Mesenchymal stem cell (in vitro differentiated cells and primary cell): ENCODE results near the gene NPBWR2.

Experiments used
- DNase-seq: peaks from one replicate; pipeline ENCODE4 v3.0.0-alpha.2; 2013
- H2AFZ ChIP-seq: one replicate; pipeline ENCODE4 v1.6.1; 2013; ENCODE audit warnings: low read depth, mild to moderate bottlenecking, control low read depth, inconsistent platforms, low read length, moderate library complexity
- H2AK5ac ChIP-seq: 2 replicates; pipeline ENCODE4 v1.6.1; 2013; ENCODE audit warnings: low read length, moderate library complexity, mild to moderate bottlenecking, inconsistent platforms; ENCODE audit not compliant: severe bottlenecking
- H2BK120ac ChIP-seq: one replicate; pipeline ENCODE4 v1.6.1; 2013; ENCODE audit warnings: low read depth, mild to moderate bottlenecking, inconsistent platforms, low read length, moderate library complexity
- H2BK12ac ChIP-seq, 2 experiments: one replicate each; pipeline ENCODE4 v1.6.1; 2013; ENCODE audit warnings: inconsistent platforms in 2 of 2, low read length in 2 of 2, mild to moderate bottlenecking in 2 of 2, moderate library complexity in 2 of 2, control low read depth in 1 of 2
- H2BK15ac ChIP-seq: one replicate; pipeline ENCODE4 v1.6.1; 2013; ENCODE audit warnings: mild to moderate bottlenecking, low read depth, inconsistent platforms; ENCODE audit not compliant: poor library complexity, severe bottlenecking
- H2BK5ac ChIP-seq: 2 replicates; pipeline ENCODE4 v1.6.1; 2013; ENCODE audit warnings: low read depth, mild to moderate bottlenecking, low read length, control low read depth, inconsistent platforms; ENCODE audit not compliant: poor library complexity, severe bottlenecking
- H3K14ac ChIP-seq, 2 experiments: one replicate each; pipeline ENCODE4 v1.6.1; 2013; ENCODE audit warnings: inconsistent platforms in 2 of 2, low read length in 2 of 2, control low read depth in 1 of 2, mild to moderate bottlenecking in 1 of 2, moderate library complexity in 1 of 2
- H3K18ac ChIP-seq, 2 experiments: one replicate each; pipeline ENCODE4 v1.6.1; 2013; ENCODE audit warnings: inconsistent platforms in 2 of 2, low read length in 2 of 2, control low read depth in 1 of 2, low read depth in 1 of 2, mild to moderate bottlenecking in 1 of 2
- H3K23ac ChIP-seq, 2 experiments: one replicate each; pipeline ENCODE4 v1.6.1; 2013; ENCODE audit warnings: inconsistent platforms in 2 of 2, low read length in 2 of 2, mild to moderate bottlenecking in 2 of 2, moderate library complexity in 2 of 2, control low read depth in 1 of 2
- H3K27ac ChIP-seq: 2 replicates; pipeline ENCODE4 v1.5.1; 2013; ENCODE audit warnings: mild to moderate bottlenecking, moderate library complexity, low read length, control low read depth, inconsistent platforms; ENCODE audit not compliant: poor library complexity, severe bottlenecking
- H3K27me3 ChIP-seq, 2 experiments: 2 replicates each; pipeline versions ENCODE4 v1.6.1 to v1.7.0; 2013; ENCODE audit warnings: low read length in 2 of 2, mild to moderate bottlenecking in 2 of 2, moderate library complexity in 2 of 2, control low read depth in 1 of 2, inconsistent platforms in 1 of 2; ENCODE audit not compliant: control insufficient read depth in 1 of 2, insufficient read depth in 1 of 2
- H3K36me3 ChIP-seq, 2 experiments: 2 replicates each; pipeline versions ENCODE4 v1.6.1 to v1.7.0; 2013; ENCODE audit warnings: low read length in 2 of 2, control low read depth in 1 of 2, inconsistent platforms in 1 of 2, low read depth in 1 of 2, mild to moderate bottlenecking in 1 of 2; ENCODE audit not compliant: insufficient read depth in 2 of 2, control insufficient read depth in 1 of 2
- H3K4ac ChIP-seq, 2 experiments: one replicate each; pipeline ENCODE4 v1.6.1; 2013; ENCODE audit warnings: inconsistent platforms in 2 of 2, low read length in 2 of 2, mild to moderate bottlenecking in 2 of 2, moderate library complexity in 2 of 2, control low read depth in 1 of 2, low read depth in 1 of 2
- H3K4me1 ChIP-seq: 2 replicates; pipeline ENCODE4 v1.6.1; 2013; ENCODE audit warnings: low read depth, low read length, control low read depth; ENCODE audit not compliant: control insufficient read depth, insufficient read depth
- H3K4me2 ChIP-seq: 2 replicates; pipeline ENCODE4 v1.6.1; 2013; ENCODE audit warnings: low read length, mild to moderate bottlenecking, inconsistent platforms; ENCODE audit not compliant: poor library complexity, severe bottlenecking
- H3K4me3 ChIP-seq, 2 experiments: 2 replicates each; pipeline versions ENCODE4 v1.5.1 to v1.7.0; 2013; ENCODE audit warnings: low read length in 2 of 2, mild to moderate bottlenecking in 2 of 2, control low read depth in 1 of 2, low read depth in 1 of 2; ENCODE audit not compliant: insufficient read depth in 1 of 2
- H3K79me1 ChIP-seq: replicated peaks from 2 replicates; pipeline ENCODE4 v1.6.1; 2013; ENCODE audit warnings: mild to moderate bottlenecking, control low read depth, low read length, inconsistent platforms; ENCODE audit not compliant: poor library complexity, severe bottlenecking
- H3K9ac ChIP-seq: 2 replicates; pipeline ENCODE4 v1.7.0; 2013; ENCODE audit warnings: mild to moderate bottlenecking, low read length, moderate library complexity
- H3K9me3 ChIP-seq: 2 replicates; pipeline ENCODE4 v1.7.0; 2013; ENCODE audit warnings: mild to moderate bottlenecking, low read length; ENCODE audit not compliant: control insufficient read depth
- H4K8ac ChIP-seq: one replicate; pipeline ENCODE4 v1.6.1; 2013; ENCODE audit warnings: inconsistent platforms, mild to moderate bottlenecking, low read length, moderate library complexity
- H4K91ac ChIP-seq: one replicate; pipeline ENCODE4 v1.6.1; 2013; ENCODE audit warnings: mild to moderate bottlenecking, low read length, inconsistent platforms
- WGBS: methylation state at CpG from one replicate; pipeline ENCODE4 v1.1.7; 2013; ENCODE audit warnings: mixed read lengths; 5-methylcytosine and 5-hydroxymethylcytosine counted together

NPBWR2 gene

GRCh38 chr20:64099880-64100565 lies 7.3 kb downstream of the NPBWR2 start:
- no peak overlapping the region for H3K23ac ChIP-seq
- DNase-seq = no peak

GRCh38 chr20:64099086-64099786 lies 8.1 kb downstream of the NPBWR2 start:
- H3K36me3 ChIP-seq = peaks cover 0 to 10% of the 10 kb centered on the region in 2 experiments
- H3K4me1 ChIP-seq = peaks cover 18% of the 10 kb centered on the region
- no peak overlapping the region for H2AFZ ChIP-seq
- H3K27ac ChIP-seq = no peak overlapping the region
- H3K27me3 ChIP-seq = peaks cover 47 to 49% of the 10 kb centered on the region in 2 experiments
- H3K18ac ChIP-seq = no peak overlapping the region
- H4K8ac ChIP-seq = no peak overlapping the region
- no peak overlapping the region for H2BK12ac ChIP-seq
- no peak overlapping the region for H3K9ac ChIP-seq
- no peak overlapping the region for H2BK15ac ChIP-seq
- H3K4ac ChIP-seq = no peak overlapping the region
- H3K9me3 ChIP-seq = no peaks in the 10 kb centered on the region
- H3K14ac ChIP-seq = no peak overlapping the region
- no peak overlapping the region for H3K4me2 ChIP-seq
- H3K23ac ChIP-seq = no peak overlapping the region
- 87% methylated on average over 20 of the region's 21 CpGs for WGBS
- no peak for DNase-seq
- no peak overlapping the region for H2AK5ac ChIP-seq
- no peak overlapping the region for H2BK5ac ChIP-seq
- no peak overlapping the region for H2BK120ac ChIP-seq
- no peaks in the 10 kb centered on the region for H3K79me1 ChIP-seq
- H3K4me3 ChIP-seq = no peak overlapping the region
- H4K91ac ChIP-seq = no peak overlapping the region

More at GRCh38 chr20:64099880-64100565, 7.3 kb downstream of the NPBWR2 start:
- no peak overlapping the region for H3K4ac ChIP-seq
- no peak overlapping the region for H2BK15ac ChIP-seq
- no peak overlapping the region for H4K8ac ChIP-seq
- peaks cover 0 to 10% of the 10 kb centered on the region in 2 experiments for H3K36me3 ChIP-seq
- no peak overlapping the region for H3K4me3 ChIP-seq
- no peak overlapping the region for H3K4me2 ChIP-seq
- no peak overlapping the region for H4K91ac ChIP-seq
- H3K4me1 ChIP-seq = peaks cover 21% of the 10 kb centered on the region
- peaks cover 47 to 51% of the 10 kb centered on the region in 2 experiments for H3K27me3 ChIP-seq
- H2BK120ac ChIP-seq = no peak overlapping the region
- no peak overlapping the region for H3K27ac ChIP-seq
- H2AK5ac ChIP-seq = no peak overlapping the region
- 70% methylated on average over 14 of the region's 14 CpGs for WGBS
- H2AFZ ChIP-seq = no peak overlapping the region
- no peaks in the 10 kb centered on the region for H3K79me1 ChIP-seq
- no peak overlapping the region for H3K18ac ChIP-seq
- H2BK12ac ChIP-seq = no peak overlapping the region
- no peak overlapping the region for H3K14ac ChIP-seq
- no peak overlapping the region for H3K9ac ChIP-seq
- no peak overlapping the region for H2BK5ac ChIP-seq
- H3K9me3 ChIP-seq = no peaks in the 10 kb centered on the region

DNA sequence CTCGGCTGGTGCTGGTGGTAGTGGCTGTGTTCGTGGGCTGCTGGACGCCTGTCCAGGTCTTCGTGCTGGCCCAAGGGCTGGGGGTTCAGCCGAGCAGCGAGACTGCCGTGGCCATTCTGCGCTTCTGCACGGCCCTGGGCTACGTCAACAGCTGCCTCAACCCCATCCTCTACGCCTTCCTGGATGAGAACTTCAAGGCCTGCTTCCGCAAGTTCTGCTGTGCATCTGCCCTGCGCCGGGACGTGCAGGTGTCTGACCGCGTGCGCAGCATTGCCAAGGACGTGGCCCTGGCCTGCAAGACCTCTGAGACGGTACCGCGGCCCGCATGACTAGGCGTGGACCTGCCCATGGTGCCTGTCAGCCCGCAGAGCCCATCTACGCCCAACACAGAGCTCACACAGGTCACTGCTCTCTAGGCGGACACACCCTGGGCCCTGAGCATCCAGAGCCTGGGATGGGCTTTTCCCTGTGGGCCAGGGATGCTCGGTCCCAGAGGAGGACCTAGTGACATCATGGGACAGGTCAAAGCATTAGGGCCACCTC lies 8.8 kb downstream of the NPBWR2 start:
- H3K18ac ChIP-seq = no peak overlapping the region
- 89% methylated on average over 28 of the region's 28 CpGs for WGBS
- DNase-seq = no peak
- H3K4me2 ChIP-seq = no peak overlapping the region
- no peak overlapping the region for H2BK120ac ChIP-seq
- H3K36me3 ChIP-seq = peaks cover 0 to 10% of the 10 kb centered on the region in 2 experiments
- no peaks in the 10 kb centered on the region for H3K9me3 ChIP-seq
- H2AFZ ChIP-seq = no peak overlapping the region
- no peak overlapping the region for H4K8ac ChIP-seq
- peaks cover 40 to 42% of the 10 kb centered on the region in 2 experiments for H3K27me3 ChIP-seq
- H3K79me1 ChIP-seq = no peaks in the 10 kb centered on the region
- H2BK15ac ChIP-seq = no peak overlapping the region
- no peak overlapping the region for H4K91ac ChIP-seq
- peaks cover 12% of the 10 kb centered on the region for H3K4me1 ChIP-seq
- H3K4me3 ChIP-seq = no peak overlapping the region
- no peak overlapping the region for H3K9ac ChIP-seq
- H3K27ac ChIP-seq = no peak overlapping the region
- no peak overlapping the region for H2AK5ac ChIP-seq
- no peak overlapping the region for H3K4ac ChIP-seq
- no peak overlapping the region for H3K23ac ChIP-seq
- H2BK5ac ChIP-seq = no peak overlapping the region
- peak overlapping the region in 1 of 2 experiments; percentile 4 for H3K14ac ChIP-seq
- no peak overlapping the region for H2BK12ac ChIP-seq

DNA sequence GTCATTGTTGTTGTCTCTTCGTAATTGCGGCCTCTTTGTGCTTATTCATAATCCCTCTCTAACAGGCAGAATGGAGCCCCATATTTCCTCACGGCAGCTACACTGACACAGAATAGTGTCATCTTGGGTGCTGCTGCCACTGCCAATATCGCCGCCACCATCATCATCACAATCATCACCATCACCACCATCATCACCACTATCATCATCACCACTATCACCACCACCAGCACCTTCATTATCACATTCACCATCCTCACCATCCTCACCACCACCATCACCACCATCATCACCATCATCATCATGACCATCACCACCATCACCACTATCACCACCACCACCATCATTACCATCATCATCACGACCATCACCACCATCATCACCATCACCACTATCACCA lies 10.8 kb downstream of the NPBWR2 start:
- H2BK15ac ChIP-seq = no peak overlapping the region
- no peaks in the 10 kb centered on the region for H3K9me3 ChIP-seq
- H3K4me2 ChIP-seq = no peak overlapping the region
- H4K91ac ChIP-seq = no peak overlapping the region
- WGBS = 70% methylated on average over 6 of the region's 6 CpGs
- no peak overlapping the region for H3K4ac ChIP-seq
- H3K27me3 ChIP-seq = peaks cover 28 to 41% of the 10 kb centered on the region in 2 experiments
- no peak overlapping the region for H3K9ac ChIP-seq
- peaks cover under 1% of the 10 kb centered on the region for H3K4me1 ChIP-seq
- H2AFZ ChIP-seq = no peak overlapping the region
- H3K27ac ChIP-seq = no peak overlapping the region
- peaks cover 0 to 10% of the 10 kb centered on the region in 2 experiments for H3K36me3 ChIP-seq
- no peaks in the 10 kb centered on the region for H3K79me1 ChIP-seq
- H2BK5ac ChIP-seq = no peak overlapping the region
- no peak overlapping the region for H4K8ac ChIP-seq
- no peak overlapping the region for H2AK5ac ChIP-seq
- H2BK12ac ChIP-seq = no peak overlapping the region
- no peak overlapping the region for H3K4me3 ChIP-seq
- no peak overlapping the region for H3K18ac ChIP-seq
- H3K23ac ChIP-seq = no peak overlapping the region
- no peak overlapping the region for H2BK120ac ChIP-seq
- DNase-seq = no peak
- H3K14ac ChIP-seq = no peak overlapping the region
